Activated CD8-positive, alpha-beta memory T cell treated with anti-CD3 and anti-CD28 coated beads, Interleukin-2, amount 50 U/mL, for 1 hour (primary cell): ENCODE data around the gene FAM13B.
"Not testable (repeated sequence)": the region's sequence is repeated elsewhere in the genome, so short reads cannot be mapped to it uniquely, and the experiment has no call there.

Source experiments
- DNase-seq: peaks from one replicate; pipeline ENCODE4 v3.0.0-alpha.2; 2020; ENCODE audit errors: extremely low read depth

FAM13B gene

GRCh38 chr5:138033907-138034306 is 1.0 kb upstream of the FAM13B start:
- no peak for DNase-seq

DNA sequence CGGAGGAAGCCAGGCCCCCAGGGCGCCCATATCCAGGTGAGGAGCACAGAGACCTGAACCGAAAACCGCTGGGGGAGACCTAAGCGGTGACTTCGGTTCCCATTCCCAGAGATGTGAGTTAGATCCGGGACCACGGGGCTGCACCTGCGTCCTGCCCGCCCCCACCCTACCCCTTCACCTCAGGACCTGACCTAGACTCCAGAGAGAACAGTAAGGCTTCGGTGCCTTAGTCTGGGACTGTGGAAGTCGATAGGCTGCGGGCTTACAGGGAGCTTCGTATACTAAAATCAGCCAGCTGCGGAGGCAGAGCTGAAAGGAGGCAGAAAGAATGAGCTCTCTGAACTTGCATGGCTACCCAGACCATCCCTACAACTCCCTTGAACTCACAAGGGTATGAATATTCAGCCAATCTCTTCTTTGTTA is 518 bp upstream of the FAM13B start:
- DNase-seq = no peak

- DNase-seq = peak; percentile 12
These were observed 779 bp downstream of the FAM13B start for GRCh38 chr5:138032028-138032571.

- DNase-seq = no peak
These were observed 2.9 kb downstream of the FAM13B start for GRCh38 chr5:138029944-138030343.

GRCh38 chr5:138029501-138029900 is 3.4 kb downstream of the FAM13B start:
- DNase-seq = no peak

GRCh38 chr5:138028971-138029365 is 3.9 kb downstream of the FAM13B start:
- DNase-seq = no peak

DNA sequence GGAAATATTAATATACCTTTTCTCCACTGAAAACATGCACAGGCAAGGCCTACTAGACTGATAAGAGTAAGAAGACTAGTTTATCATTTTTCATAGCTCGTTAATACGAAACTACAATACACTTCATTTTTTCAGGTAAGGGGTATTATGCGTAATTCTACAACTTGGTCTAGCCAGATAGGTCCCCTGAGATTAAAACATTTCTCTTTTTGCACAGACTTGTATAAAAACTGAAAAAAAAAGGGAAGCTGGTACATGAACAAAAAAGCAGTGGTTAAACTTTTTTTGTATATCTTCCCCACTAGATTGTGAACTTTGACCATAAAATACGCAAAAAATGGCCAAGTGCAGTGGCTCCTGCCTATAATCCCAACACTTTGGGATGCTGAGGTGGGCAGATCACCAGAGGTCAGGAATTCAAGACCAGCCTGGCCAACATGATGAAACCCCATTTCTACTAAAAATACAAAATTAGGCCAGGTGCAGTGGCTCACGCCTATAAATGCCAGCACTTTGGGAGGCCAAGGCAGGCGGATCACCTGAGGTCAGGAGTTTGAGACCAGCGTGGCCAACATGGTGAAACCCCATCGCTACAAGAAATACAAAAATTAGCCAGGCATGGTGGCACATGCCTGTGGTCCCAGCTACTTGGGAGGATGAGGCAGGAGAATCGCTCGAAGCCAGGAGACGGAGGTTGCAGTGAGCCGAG is 4.5 kb downstream of the FAM13B start:
- DNase-seq = not testable (repeated sequence)

DNA sequence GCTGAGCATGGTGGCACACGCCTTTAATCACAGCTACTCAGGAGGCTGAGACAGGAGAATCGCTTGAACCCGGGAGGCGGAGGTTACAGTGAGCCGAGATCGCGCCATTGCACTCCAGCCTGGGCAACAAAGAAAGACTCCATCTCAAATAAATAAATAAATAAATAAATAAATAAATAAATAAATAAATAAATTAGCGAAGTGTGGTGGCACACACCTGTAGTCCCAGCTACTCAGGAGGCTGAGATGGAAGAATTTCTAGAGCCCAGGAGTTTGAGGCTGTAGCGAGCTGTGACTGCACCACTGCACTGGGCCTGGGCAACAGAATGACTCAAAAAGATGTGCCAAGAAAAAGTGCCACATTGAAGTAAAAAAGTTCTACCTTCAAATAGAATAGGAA is 6.1 kb downstream of the FAM13B start:
- not testable (repeated sequence) for DNase-seq

- no peak for DNase-seq
These were observed 7.6 kb downstream of the FAM13B start for GRCh38 chr5:138025285-138025684.

DNA sequence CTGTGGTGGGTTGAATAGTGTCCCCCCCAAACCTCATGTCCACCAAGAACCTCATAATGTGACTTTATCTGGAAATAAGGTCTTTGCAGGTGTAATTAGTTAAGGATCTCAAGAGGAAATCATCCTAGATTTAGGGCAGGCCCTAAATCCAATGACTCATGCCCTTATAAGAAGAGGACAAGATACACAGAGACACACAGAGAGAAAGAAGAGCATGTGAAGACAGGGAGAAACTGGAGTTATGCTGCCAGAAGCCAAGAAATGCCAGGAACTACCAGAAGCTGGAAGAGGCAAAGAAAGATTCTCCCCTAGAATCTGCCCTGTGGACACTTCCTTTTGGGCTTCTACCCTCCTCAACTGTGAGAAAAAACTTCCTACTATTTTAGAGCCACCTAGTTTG is 8.8 kb downstream of the FAM13B start:
- DNase-seq = no peak

GRCh38 chr5:138022912-138023311 is 10.0 kb downstream of the FAM13B start:
- DNase-seq = no peak

GRCh38 chr5:138021771-138022170 is 11.1 kb downstream of the FAM13B start:
- DNase-seq = no peak

DNA sequence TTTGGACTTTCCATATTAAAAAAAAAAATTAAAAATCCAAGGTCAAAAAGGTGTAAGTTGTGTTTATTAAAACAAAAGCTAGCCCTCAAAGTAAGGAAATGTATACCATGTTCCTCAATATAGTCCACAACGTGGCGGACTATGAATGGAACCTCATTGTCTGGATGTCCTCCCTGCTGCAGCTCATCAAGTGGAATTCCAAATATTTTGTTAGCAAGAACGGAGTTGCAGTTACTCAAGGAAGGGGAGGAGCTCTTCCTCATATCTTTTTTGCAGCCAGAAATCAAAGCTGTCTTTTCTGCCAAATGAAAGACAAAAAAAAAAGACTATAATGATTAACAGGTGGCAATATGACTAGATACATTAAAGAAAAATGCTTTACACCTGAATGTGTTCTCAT is 14.0 kb downstream of the FAM13B start:
- no peak for DNase-seq

- DNase-seq = no peak
These were observed 17.0 kb downstream of the FAM13B start for GRCh38 chr5:138015916-138016315.

DNA sequence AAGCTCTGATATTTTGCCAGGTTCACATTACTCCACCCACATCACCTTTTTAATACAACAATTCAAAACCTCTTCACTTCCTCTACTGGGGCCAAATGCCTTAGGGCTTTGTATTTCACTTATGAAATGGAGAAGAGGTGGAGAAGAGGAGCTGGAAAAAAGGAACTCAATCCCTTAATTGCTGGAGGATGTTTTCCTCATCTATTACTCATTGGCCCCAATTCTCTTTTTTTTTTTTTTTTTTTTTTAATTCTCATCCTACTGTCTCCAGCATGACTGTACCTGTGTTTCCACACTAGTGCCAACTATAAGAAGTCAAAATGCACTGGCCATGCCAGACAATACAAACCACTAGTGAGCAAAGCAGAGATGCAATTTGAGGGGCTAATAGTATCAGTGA is 20.9 kb downstream of the FAM13B start:
- no peak for DNase-seq

DNA sequence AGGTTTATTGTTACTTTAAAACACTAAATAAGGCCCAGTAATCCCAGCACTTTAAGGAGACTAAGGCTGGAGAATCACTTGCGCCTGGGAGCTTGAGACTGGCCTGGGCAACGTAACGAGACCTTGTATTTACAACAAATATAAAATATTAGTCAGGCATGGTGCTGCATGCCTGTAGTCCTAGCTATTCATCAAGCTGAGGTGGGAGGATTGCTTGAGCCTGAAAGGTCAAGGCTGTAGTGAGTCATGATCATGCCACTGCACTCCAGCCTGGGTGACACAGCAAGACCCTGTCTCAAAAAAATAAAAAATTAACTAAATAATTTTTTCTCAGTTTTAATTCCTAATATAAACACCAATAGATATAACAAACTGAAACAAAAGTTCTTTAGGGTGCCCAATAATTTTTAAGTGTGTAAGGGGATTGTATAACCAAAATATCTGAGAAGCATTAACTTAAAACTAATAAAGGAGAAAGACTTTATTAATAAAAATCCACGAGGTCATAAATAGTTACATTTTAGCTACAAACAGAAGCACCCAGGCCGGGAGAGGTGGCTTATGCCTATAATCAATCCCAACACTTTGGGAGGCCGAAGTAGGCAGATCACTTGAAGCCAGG is 32.7 kb downstream of the FAM13B start:
- no peak for DNase-seq

- no peak for DNase-seq
These were observed 35.1 kb downstream of the FAM13B start for GRCh38 chr5:137997726-137998213.

GRCh38 chr5:137995749-137996128 is 37.1 kb downstream of the FAM13B start:
- no peak for DNase-seq

- DNase-seq = no peak
These were observed 37.7 kb downstream of the FAM13B start for GRCh38 chr5:137995077-137995748.

- no peak for DNase-seq
These were observed 38.3 kb downstream of the FAM13B start for GRCh38 chr5:137994556-137994955.

GRCh38 chr5:137989419-137989818 is 43.5 kb downstream of the FAM13B start:
- no peak for DNase-seq

DNA sequence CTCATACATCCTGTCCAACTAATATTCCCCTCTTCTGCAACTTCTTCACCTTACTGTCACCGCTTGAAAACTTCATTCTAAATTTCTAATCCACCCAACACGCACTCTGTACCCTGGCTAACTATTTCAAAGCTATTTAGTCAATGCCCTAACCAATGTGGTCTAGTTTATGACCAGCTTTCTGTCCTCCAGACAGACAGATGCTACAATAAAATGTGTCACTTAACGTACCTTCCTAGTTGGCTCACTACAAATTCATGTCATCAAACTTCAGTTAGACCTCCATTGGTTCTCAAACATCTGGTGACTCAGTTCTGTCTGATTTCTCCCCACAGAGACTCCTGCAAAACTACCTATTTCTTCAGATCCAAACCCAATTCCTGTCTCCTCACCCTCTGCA is 57.7 kb downstream of the FAM13B start:
- no peak for DNase-seq

DNA sequence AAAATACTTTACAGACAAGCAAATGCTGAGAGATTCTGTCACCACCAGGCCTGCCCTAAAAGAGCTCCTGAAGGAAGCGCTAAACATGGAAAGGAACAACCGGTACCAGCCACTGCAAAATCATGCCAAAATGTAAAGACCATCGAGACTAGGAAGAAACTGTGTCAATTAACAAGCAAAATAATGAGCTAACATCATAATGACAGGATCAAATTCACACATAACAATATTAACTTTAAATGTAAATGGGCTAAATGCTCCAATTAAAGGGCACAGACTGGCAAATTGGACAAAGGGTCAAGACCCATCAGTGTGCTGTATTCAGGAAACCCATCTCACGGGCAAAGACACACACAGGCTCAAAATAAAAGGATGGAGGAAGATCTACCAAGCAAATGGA is 62.5 kb downstream of the FAM13B start:
- not testable (repeated sequence) for DNase-seq
